Right ventricle myocardium superior (tissue), 1 donor: ENCODE measurements around the gene OTOA. TPM values are rescaled to one million over a fixed set of nuclear protein-coding genes. Genes with fewer than 3 reads are reported as not detected.
"Not testable (repeated sequence)": the region's sequence is repeated elsewhere in the genome, so short reads cannot be mapped to it uniquely, and the experiment has no call there.

Source experiments
- ATAC-seq: fragments of 200-7000 bp; cut with Tn5 transposase; one replicate; pipeline ENCODE4 v1.9.1; 2020; ENCODE audit warnings: mild to moderate bottlenecking; ENCODE audit not compliant: poor library complexity
- DNase-seq: peaks from one replicate; pipeline ENCODE4 v3.0.0-alpha.2; 2020
- intact Hi-C: fragments of 100-400 bp; cut with DNase I; formaldehyde crosslinking; loops from one replicate; pipeline ENCODE4 v1.11.2; 2022
- total RNA-seq: library from RNA; stranded (reverse); fragmentation: NEBNext Ultra II Directional; extraction: Animal tissue kit (Norgen Biotek cat#: 25700); gene quantifications from one replicate; pipeline ENCODE4 v1.2.1, GENCODE V29; 2021
- donor health status: DM: no; HTN: yes; CAD: no; lungs with severe emphysema.

Gene OTOA
- total RNA-seq, 1 donor from 2014 or later, result not detected

DNA sequence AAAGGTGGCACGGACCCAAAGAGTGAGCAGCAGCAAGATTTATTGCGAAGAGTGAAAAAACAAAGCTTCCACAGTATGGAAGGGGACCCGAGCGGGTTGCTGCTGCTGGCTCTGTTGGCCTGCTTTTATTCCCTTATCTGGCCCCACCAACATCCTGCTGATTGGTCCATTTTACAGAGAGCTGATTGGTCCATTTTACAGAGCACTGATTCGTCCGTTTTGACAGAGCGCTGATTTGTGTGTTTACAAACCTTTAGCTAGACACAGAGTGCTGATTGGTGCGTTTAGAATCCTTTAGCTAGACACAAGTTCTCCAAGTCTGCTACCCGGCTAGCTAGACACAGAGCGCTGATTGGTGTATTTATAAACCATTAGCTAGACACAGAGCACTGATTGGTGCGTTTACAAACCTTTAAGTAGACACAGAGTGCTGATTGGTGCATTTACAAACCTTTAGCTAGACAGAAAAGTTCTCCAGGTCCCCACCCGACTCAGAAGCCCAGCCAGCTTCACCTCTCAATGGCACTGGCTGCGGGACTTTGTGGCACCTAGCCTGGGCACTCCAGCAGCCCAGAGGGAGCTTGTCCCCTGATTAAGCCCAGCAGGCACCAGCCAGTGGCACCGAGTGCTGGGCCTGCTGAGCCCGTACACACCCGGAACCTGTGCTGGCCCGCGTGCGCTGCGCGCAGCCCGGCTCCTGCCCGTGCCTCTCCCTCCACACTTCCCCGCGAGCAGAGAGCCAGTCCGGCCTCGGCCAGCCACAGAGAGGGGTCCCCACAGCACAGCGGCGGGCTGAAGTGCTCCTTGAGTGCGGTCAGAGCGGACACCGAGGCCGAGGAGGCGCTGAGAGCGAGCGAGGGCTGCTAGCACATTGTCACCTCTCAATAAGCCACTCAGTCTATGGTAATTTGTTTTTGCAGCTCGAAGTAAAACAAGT lies 26.5 kb upstream of the OTOA start:
- no peak for DNase-seq
- intact Hi-C loops, result no loop called here
- ATAC-seq, result no peak

DNA sequence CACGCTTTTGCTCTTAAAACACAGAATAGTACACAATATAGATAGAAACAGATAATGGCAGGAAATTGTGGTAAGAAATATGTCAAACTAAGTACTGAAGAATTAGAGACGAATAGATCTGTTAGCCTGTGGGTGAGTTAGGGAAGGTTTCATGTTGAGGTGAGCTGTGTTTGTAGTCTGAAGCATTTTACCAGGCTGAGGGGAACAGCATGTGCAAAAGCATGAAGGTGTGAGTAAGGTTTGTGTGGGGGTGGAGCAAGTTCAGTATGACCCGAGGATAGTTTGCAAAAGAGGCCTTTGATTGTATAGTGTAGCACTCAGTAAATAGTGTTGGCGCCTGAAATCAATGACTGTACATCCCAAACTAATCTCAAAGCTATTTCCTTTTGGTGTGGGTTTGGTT lies 25.2 kb upstream of the OTOA start:
- intact Hi-C loops, result no loop called here
- no peak for ATAC-seq

DNA sequence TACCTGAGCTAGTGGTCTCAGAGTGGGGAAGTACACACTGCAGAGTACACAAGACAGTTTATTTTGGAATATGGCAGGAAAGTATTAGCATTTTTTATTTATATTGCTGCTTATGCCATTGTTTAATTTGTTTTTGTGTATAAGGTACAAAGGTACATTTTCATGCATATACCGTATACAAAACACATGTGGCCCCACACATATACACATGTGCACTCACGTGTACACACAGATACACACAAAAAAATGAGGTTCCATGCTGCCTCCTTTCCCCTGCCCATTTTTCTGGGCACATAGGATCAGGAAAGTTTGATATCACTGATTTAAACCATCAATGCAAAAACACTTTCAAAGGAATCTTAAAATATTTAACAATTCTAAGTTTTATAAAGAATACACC lies 24.3 kb upstream of the OTOA start:
- ATAC-seq (no peak), DNase-seq (no peak)
- intact Hi-C loops, result no loop called here

More for the DNA sequence above, 25.2 kb upstream of the OTOA start:
- DNase-seq, result no peak

DNA sequence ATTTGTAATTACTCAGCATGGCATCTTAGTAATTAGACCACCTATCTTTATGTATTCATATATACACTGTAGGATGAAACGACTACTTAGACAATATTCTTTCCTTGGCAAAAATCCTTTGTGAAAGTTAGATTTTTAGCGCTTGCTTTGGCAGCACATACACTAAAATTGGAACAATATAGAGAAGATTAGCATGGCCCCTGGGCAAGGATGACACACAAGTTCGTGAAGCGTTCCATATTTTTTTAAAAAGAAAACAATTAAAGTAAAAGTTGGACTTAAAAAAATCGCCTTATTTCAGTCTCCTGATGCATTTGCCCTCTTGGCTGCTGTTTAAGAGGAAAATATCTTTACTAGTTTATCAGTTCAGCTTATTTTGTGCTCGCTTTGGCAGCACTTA lies 21.9 kb upstream of the OTOA start:
- ATAC-seq (no peak), DNase-seq (no peak)
- intact Hi-C loops, result loop anchor here (2.0 kb wide), 1 partner anchor 57 kb away; no protein-coding TSS in a partner anchor

DNA sequence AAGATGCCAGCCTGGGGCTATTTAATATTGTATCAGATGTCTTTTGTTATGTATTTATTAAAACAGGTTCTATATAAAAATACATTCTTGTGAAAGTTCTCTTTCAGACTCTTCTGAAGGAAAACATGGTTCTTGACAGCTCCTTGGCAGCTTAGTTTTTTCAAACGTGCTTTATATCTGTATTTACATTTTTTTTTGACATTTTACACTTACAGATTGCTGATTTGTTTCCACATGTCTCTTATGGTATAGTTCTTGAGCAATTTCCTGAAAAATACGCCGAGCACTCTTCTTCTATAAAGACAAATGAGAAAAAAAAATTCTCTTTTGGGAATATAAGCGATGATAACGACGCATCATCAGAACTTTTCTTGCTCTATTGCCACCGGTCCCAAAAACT lies 20.9 kb upstream of the OTOA start:
- intact Hi-C loops, result loop anchor here (2.0 kb wide), 1 partner anchor 58 kb away; no protein-coding TSS in a partner anchor
- DNase-seq, result no peak
- no peak for ATAC-seq

DNA sequence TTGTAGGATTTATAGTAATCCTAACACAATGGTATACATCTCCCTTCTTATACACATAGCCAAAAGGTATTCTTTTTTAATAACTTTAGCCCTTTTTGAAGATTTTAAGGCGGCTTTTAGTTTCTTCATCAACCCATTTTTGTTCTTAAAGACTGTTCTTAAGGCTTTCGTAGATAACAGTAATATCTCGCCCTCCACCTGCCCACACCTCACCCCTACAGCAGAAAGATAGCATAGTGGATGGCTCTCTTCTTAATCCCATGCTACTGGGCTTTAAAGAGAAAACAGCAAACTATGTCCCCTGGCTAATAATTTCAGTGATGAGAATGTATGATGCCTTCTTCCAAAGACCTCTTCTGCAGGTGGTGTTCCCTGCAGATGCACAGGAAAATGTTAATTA lies 20.0 kb upstream of the OTOA start:
- DNase-seq (no peak), ATAC-seq (no peak)
- intact Hi-C loops, result loop anchor here (2.0 kb wide), 1 partner anchor 59 kb away; no protein-coding TSS in a partner anchor

DNA sequence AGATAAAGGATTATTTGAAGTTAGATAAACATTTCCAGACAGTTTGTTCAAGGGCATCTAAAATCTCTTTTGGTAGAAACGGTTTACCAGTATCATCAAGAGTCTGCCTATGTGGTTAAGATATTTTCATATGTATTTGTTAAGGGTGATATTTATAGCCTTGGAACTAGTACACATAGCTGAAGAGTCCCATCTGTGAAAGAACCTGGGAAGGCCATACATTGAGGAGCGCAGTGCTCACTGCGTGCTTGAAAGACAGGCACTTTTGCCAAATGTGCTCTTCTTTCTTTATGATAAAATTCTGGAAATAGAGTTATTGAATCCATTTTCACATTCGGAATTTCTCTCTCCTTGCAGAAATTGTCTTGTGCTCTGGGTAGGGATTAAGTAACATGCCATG lies 19.1 kb upstream of the OTOA start:
- DNase-seq, result no peak
- intact Hi-C loops, result no loop called here
- no peak for ATAC-seq

DNA sequence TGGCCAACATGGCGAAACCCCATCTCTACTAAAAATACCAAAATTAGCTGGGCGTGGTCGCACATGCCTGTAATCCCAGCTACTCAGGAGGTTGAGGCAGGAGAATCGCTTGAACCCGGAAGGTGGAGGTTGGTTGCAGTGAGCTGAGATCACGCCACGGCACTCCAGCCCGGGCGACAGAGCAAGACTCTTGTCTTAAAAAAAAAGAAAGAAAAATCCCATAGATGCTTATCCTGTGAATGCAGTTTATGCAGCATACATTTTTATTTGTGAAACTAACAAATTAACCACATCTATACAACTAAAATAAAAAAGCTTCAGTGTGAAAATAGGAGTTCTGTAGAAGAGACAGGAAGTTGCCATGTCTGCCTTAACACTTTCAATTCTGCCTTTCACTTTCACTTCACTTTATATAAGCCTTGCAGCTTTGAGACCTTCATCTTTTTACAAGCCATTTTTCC lies 18.5 kb upstream of the OTOA start:
- peak; percentile 52 for ATAC-seq
- intact Hi-C loops, result no loop called here
- DNase-seq, result no peak

DNA sequence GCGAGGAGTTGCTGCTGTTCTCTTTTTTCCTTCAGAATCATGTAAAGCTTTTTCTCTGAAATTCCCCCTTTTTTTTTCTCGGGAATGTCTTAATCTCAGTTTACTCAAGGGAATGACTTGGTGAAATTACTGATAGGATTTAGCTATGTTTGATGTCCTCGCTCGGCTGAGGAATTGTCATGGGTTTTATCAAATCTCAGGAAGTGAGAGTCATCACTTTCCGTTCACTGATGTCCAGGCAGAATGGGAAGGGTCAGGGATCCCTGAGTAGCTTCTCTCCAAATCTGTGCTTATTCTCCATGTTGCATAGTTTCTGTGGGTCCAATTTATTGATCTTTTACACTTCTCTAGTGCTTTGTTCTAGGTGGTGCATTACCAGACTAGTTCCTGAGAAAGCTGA lies 17.7 kb upstream of the OTOA start:
- intact Hi-C loops, result no loop called here
- ATAC-seq (no peak), DNase-seq (no peak)

DNA sequence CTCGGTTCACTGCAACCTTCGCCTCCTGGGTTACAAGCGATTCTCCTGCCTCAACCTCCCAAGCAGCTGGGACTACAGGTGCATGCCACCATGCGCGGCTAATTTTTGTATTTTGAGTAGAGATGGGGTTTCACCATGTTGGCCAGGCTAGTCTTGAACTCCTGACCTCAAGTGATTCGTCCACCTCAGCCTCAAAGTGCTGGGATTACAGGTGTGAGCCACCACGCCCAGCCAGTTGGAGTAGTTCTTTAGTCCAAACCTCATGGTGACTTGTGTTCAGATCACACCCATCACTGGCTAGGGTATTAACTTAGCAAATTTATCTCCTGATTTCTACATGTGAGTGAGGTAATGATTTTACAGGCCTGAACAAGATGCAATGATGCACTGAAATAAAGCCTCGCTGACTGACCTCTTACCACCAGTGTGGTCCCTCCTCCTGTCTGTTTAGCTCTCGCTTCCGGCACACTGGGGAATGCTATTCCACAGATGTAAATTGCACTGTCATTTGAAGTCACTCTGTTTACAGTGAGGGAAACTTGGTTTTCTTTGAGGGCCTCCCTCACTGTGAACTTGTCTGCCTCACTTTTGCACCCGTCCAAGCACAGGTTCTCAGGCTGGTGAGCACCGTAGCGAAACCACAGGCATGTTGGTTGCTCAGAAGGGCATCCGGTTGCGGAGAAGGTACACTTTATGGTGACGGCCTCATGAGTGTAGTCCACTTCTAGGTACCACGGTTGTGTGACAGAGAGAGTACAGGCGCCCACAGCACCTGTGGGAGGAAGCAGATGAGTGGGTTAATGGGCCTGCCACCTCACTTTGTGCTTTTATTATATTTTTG lies 16.8 kb upstream of the OTOA start:
- DNase-seq (no peak), ATAC-seq (no peak)
- intact Hi-C loops, result no loop called here

DNA sequence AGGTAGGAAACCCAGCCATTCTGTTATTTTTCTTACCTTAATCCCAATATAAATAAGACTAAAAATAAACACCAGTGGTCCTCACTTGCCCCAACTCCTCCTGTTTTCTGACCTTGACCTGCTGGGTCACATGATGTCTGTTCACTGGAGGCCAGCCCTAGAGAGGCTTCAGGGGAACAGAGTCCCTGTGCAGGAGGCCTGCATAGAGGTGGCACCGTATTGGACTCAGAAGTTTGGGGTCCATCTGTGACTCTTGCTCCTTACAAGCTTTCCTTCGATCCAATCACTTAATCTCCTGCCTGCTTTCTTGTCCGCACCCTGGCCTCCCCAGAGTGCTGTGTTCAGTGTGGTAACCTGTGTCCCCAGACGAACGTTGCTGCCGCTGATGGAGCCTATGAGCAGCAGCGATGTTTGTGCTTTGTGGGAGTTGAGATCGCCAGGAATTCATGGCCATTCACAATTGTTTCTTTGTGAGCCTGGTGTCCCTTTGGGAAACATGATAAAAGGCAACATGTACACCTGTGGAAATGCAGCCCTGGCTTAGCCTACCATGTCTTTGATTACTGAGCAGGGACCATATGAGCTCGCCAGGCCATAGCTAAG lies 16.1 kb upstream of the OTOA start:
- intact Hi-C loops, result no loop called here
- no peak for DNase-seq
- ATAC-seq, result no peak

DNA sequence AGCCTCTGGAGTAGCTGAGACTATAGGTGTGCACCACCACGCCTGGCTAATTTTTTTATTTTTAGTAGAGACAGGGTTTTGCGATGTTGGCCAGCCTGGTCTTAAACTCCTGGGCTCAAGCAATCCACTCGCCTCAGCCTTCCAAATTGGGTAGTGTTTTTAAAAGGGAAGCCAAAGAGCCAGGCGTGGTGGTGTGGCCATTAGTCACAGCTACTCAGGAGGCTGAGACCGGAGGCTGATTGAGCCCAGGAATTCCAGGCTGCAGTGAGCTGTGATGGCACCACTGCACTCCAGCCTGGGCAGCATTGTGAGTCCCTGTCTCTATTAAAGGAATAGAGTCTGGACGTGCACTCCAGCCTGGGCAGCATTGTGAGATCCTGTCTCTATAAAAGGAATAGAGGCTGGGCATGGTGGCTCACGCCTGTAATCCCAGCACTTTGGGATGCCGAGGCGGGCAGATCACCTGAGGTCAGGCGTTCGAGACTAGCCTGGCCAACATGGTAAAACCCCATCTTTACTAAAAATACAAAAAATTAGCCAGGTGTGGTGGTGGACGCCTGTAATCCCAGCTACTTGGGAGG lies 13.9 kb upstream of the OTOA start:
- DNase-seq, intact Hi-C loops, ATAC-seq: not testable (repeated sequence)

DNA sequence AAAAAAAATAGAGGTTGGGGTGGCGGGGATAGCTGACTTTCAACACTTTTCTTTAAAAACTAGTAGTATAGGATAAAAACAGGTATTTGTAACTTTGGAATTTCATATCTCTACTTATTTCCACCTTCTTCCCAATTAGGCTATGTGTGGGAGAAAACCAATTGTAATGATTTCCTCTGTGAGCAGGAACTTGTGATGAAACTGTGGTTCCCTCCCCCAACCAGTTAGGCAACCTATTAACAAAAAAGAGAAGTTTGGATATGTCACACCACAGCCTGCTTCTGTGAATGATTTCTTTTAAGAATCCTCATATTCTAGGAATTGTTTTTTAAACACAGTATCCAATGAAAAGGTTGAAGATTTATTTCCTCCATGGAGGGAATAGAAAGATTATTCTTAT lies 13.2 kb upstream of the OTOA start:
- DNase-seq (no peak), ATAC-seq (peak; percentile 53)
- intact Hi-C loops, result no loop called here

DNA sequence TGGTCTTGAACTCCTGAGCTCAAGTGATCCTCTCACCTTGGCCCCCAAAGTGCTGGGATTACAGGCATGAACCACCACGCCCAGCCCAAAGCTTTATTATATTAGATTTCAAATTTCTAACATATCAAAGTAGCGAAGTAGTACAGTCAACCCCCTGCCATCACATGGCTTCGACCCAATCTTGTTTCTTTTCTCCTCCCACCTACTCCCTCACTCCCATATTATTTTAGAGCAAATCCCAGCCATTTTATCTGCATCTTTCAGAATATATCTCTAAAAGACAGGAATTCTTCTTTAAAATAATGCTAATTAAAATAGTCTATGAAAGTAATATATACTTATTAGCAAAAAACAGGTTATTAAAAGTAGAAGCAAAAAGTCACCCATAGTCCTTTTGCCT lies 12.3 kb upstream of the OTOA start:
- DNase-seq (no peak), ATAC-seq (no peak)
- intact Hi-C loops, result no loop called here

DNA sequence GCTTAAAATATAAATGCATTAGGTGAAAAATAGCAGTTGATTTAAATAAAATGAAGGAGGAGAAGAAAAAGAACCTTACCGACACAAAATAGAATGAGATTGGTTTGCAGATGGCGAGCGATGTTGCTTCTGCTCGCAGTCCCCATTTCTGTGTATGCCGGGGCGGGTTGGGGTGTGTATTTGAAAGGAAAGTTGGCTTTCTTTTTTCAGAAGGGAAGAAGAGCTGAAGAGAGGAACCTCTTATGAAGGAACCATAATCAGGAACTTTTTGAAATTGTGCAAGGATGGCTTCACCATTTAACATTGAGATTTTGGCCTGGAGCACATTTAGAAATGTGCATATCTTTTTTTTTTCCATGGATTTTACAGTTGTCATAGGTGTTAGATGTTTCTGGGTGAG lies 11.3 kb upstream of the OTOA start, which contains the start of gene IGSF6:
Gene IGSF6 (minus strand): TSS at position 156 of the 400 bp plus-strand sequence. CDS start 10 bp downstream, at position 146.
- DNase-seq, result peak; percentile 63
- intact Hi-C loops, result no loop called here
- ATAC-seq, result peak; percentile 49

DNA sequence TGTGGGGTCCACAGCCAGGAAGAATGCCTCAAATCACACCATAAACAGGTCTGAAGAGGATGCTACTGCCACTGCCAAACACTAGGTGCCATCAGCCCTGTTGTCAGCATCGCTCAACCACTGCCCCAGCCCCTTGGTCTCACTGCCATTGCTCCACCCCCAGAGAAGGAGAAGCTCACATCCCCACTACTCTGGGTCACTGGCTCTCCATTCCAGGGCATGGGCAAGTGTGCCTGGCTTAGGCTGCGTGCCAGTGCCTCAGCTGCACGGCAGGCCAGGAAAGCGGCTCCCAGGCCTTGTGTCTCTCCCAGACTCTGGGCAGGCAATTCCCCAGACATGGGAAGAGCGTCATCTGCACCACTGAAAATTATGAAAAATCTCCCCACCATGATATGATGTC lies 10.2 kb upstream of the OTOA start:
- ATAC-seq, result peak; percentile 30
- no peak for DNase-seq
- intact Hi-C loops, result no loop called here

DNA sequence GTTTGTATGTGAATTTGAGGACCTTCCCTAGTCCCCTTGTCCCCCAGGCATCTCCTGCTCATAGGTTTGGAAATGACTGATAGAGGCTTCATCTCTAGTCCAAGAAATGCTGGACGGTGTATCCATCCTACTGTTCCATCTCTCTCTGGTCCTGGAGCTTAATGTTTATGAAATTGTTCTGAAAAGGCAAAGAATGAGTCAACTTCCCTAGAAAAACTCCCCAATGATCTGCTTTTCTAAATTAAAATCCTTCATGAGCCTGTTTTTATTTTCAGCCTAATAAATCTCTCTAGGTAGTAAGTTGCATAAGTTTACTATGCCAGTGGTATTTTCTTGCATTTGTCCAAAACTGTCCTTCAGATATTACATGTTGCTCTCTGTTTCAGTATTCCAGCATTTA lies 9.3 kb upstream of the OTOA start:
- intact Hi-C loops, result no loop called here
- DNase-seq (no peak), ATAC-seq (no peak)

DNA sequence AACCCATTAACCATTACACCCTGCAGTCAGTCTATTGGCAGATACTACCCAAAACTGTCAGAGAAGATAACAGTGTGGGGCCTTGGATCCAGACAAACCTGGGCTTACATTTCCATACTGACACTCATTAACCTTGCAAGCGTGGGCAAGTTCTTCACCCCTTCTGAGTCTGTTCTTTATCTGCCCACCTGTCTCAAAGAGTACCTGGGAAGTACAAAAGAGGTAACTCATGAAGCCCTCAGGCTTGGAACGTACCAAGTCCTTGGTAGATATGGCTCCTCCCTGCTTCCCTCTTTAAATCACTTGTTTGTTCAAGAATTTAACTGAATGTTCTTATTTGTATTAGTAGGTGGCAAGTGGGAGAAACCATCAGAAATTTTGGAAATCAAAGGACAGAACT lies 8.9 kb upstream of the OTOA start:
- intact Hi-C loops, result loop anchor here (5.0 kb wide), 1 partner anchor 52 kb away; no protein-coding TSS in a partner anchor
- ATAC-seq (no peak), DNase-seq (no peak)
